ENCODE data around the gene FREM3.
"Not testable (repeated sequence)": the region's sequence is repeated elsewhere in the genome, so short reads cannot be mapped to it uniquely, and the experiment has no call there.

FREM3 gene

GRCh38 chr4:143581331-143581946 is 119.0 kb downstream of the FREM3 start:
- DNase-seq (ENCODE audit: low read depth) = no peak

- no peak for DNase-seq (ENCODE audit: low read depth)
These were observed 125.1 kb downstream of the FREM3 start for GRCh38 chr4:143575331-143575730.

GRCh38 chr4:143564472-143564871 is 136.0 kb downstream of the FREM3 start:
- no peak for DNase-seq (ENCODE audit: low read depth)

- peak; percentile 22 for DNase-seq (ENCODE audit: low read depth)
These were observed 140.7 kb downstream of the FREM3 start for GRCh38 chr4:143559757-143560147.

- DNase-seq (ENCODE audit: low read depth) = peak; percentile 53
These were observed 141.4 kb downstream of the FREM3 start for GRCh38 chr4:143558823-143559756.

GRCh38 chr4:143558286-143558685 is 142.2 kb downstream of the FREM3 start:
- no peak for DNase-seq (ENCODE audit: low read depth)

GRCh38 chr4:143555676-143556075 is 144.8 kb downstream of the FREM3 start:
- DNase-seq (ENCODE audit: low read depth) = no peak

- no peak for DNase-seq (ENCODE audit: low read depth)
These were observed 145.5 kb downstream of the FREM3 start for GRCh38 chr4:143554728-143555597.

GRCh38 chr4:143549928-143550327 is 150.5 kb downstream of the FREM3 start:
- DNase-seq (ENCODE audit: low read depth) = no peak

- no peak for DNase-seq (ENCODE audit: low read depth)
These were observed 160.8 kb downstream of the FREM3 start for GRCh38 chr4:143539670-143540023.

- DNase-seq (ENCODE audit: low read depth) = no peak
These were observed 161.4 kb downstream of the FREM3 start for GRCh38 chr4:143538979-143539669.

GRCh38 chr4:143531788-143532491 is 168.5 kb downstream of the FREM3 start:
- no peak for DNase-seq (ENCODE audit: low read depth)

- no peak for DNase-seq (ENCODE audit: low read depth)
These were observed 169.1 kb downstream of the FREM3 start for GRCh38 chr4:143531380-143531779.

- DNase-seq (ENCODE audit: low read depth) = not testable (repeated sequence)
These were observed 172.4 kb downstream of the FREM3 start for GRCh38 chr4:143528046-143528445.

All from activated T-cell treated with anti-CD3 and anti-CD28 coated beads for 24 hours (primary cell).